Measurements from ENCODE around the gene ATP2B2. TPM values are rescaled to one million over a fixed set of nuclear protein-coding genes. Genes with fewer than 3 reads are reported as not detected.

Gene ATP2B2
- polyA plus RNA-seq, 2 of the 4 experiments (the other 2 are of a cell fraction) = 0.03 to 0.04 TPM

- H3K4me3 ChIP-seq = no peak overlapping the region
- no peak for FAIRE-seq
- DNase-seq (ENCODE audit: low read depth in 1 of 2, low spot score in 1 of 2) = no peak
- no peak for ATAC-seq
- ChIA-PET CTCF (no interaction called here), POLR2A (no interaction called here)
- 65% methylated on average over 12 of the region's 12 CpGs for whole genome bisulfite sequencing (ENCODE audit: missing lambda C conversion rate)
- H3K4me2 ChIP-seq = no peak overlapping the region
- no peak overlapping the region for H3K27ac ChIP-seq
- peaks cover 17% of the 10 kb centered on the region for H3K4me1 ChIP-seq
- H3K9me3 ChIP-seq = no peaks in the 10 kb centered on the region
- TF ChIP-seq ATOH8 (CRISPR knock-in tag; IDR thresholded peaks at IDR 0.05; ENCODE audit: low read depth) = no peak
- TF ChIP-seq RCOR1 (IDR thresholded peaks at IDR 0.05; ENCODE audit: low read depth, low read length) = no peak
- no peak for TF ChIP-seq TFCP2L1 (CRISPR knock-in tag; IDR thresholded peaks at IDR 0.05)
- TF ChIP-seq CEBPB (IDR thresholded peaks at IDR 0.05) = no peak
- no peak for TF ChIP-seq TP53 (CRISPR knock-in tag; IDR thresholded peaks at IDR 0.05)
- no peak for TF ChIP-seq CHD4 (IDR thresholded peaks at IDR 0.05; ENCODE audit: borderline replicate concordance)
- no peak for TF ChIP-seq HDAC2 (IDR thresholded peaks at IDR 0.05)
- TF ChIP-seq NPAS2 (CRISPR knock-in tag; IDR thresholded peaks at IDR 0.05; ENCODE audit: borderline replicate concordance) = no peak
- no peak for TF ChIP-seq HOXA7 (CRISPR knock-in tag; IDR thresholded peaks at IDR 0.05)
- no peak for TF ChIP-seq ELK1 (IDR thresholded peaks at IDR 0.05; ENCODE audit: low read depth, low read length)
- TF ChIP-seq KDM1A (IDR thresholded peaks at IDR 0.05; ENCODE audit: low read depth) = no peak
- no peak for TF ChIP-seq MAFK (IDR thresholded peaks at IDR 0.05; ENCODE audit: partially characterized antibody)
- TF ChIP-seq HMGXB4 (CRISPR knock-in tag; IDR thresholded peaks at IDR 0.05; ENCODE audit: borderline replicate concordance) = no peak
- no peak for TF ChIP-seq JUNB (IDR thresholded peaks at IDR 0.05)
- TF ChIP-seq GATA3 (IDR thresholded peaks at IDR 0.05; ENCODE audit: borderline replicate concordance) = no peak
- no peak for TF ChIP-seq RAD21 (conservative IDR thresholded peaks at IDR 0.05 in 1 of 2, IDR thresholded peaks at IDR 0.05 in 1 of 2)
- no peak for TF ChIP-seq CTCF (IDR thresholded peaks at IDR 0.05)
- TF ChIP-seq HOXB13 (CRISPR knock-in tag; IDR thresholded peaks at IDR 0.05; ENCODE audit: low read depth) = no peak
These were observed 12.8 kb downstream of the ATP2B2 start for GRCh38 chr3:10492364-10493201.

- peaks cover 4% of the 10 kb centered on the region for H3K4me1 ChIP-seq
- POLR2A ChIA-PET = no interaction called here
- no peak overlapping the region for H3K4me2 ChIP-seq
- no peak overlapping the region for H3K4me3 ChIP-seq
- H3K9me3 ChIP-seq = no peaks in the 10 kb centered on the region
- WGBS (ENCODE audit: missing lambda C conversion rate) = 61% methylated on average over 9 of the region's 10 CpGs
- FAIRE-seq = no peak
- no peak overlapping the region for H3K27ac ChIP-seq
- CTCF ChIA-PET = interaction anchor here (0.9 to 1.0 kb wide), 2 partner anchors 20 to 248 kb away, joined by 3 read pairs; no protein-coding TSS in a partner anchor
- ATAC-seq = peak in 1 of 2 experiments; percentile 24; a peak in 1 of 6 replicates
- DNase-seq (ENCODE audit: low read depth in 1 of 2, low spot score in 1 of 2) = no peak
- TF ChIP-seq TP53 (CRISPR knock-in tag; IDR thresholded peaks at IDR 0.05) (no peak), MAFK (IDR thresholded peaks at IDR 0.05; ENCODE audit: partially characterized antibody) (no peak), NPAS2 (CRISPR knock-in tag; IDR thresholded peaks at IDR 0.05; ENCODE audit: borderline replicate concordance) (no peak), SREBF2 (IDR thresholded peaks at IDR 0.05) (no peak), ZNF302 (CRISPR knock-in tag; IDR thresholded peaks at IDR 0.05) (no peak), PBX3 (IDR thresholded peaks at IDR 0.05) (no peak), BCL3 (IDR thresholded peaks at IDR 0.05) (no peak), CHD2 (IDR thresholded peaks at IDR 0.05; ENCODE audit: low read length, partially characterized antibody) (no peak)
These were observed 15.5 kb downstream of the ATP2B2 start for GRCh38 chr3:10489746-10490483.
